GM21526 (cell line): ENCODE measurements around the gene KISS1R.

Source experiments
- ATAC-seq: cut with Tn5 transposase; IDR thresholded peaks from one replicate; pipeline ENCODE4 v1.9.1; 2021; ENCODE audit warnings: moderate library complexity; ENCODE audit not compliant: unreplicated experiment, low FRiP score

KISS1R gene

GRCh38 chr19:964761-965694 is 47.9 kb downstream of the KISS1R start:
- ATAC-seq, result no peak

- ATAC-seq, result no peak
These were observed 49.5 kb downstream of the KISS1R start for GRCh38 chr19:966485-967088.
